G401 (cell line): ENCODE results near the gene AGAP1. TPM values are rescaled to one million over a fixed set of nuclear protein-coding genes. Genes with fewer than 3 reads are reported as not detected.

Experiments used
- DNase-seq: peaks from one replicate; pipeline ENCODE4 v3.0.0-alpha.2; 2015; ENCODE audit warnings: low spot score
- in situ Hi-C: cut with HindIII; loops from 2 replicates; pipeline ENCODE4 v1.10.0; 2016; ENCODE audit warnings: low sequenced_read_pairs, mixed read lengths
- total RNA-seq: library from RNA; depleted of rRNA; stranded (reverse); fragments of >200 nt; shearing (Covaris generic); gene quantifications from 2 replicates; pipeline ENCODE4 v1.2.3, GENCODE V29; 2014

Gene AGAP1
- total RNA-seq, 1 experiment from 2014 or later, result 14.4 TPM

GRCh38 chr2:236015171-236015570 is 521.3 kb downstream of the AGAP1 start:
- in situ Hi-C loops, result no loop called here
- DNase-seq, result no peak

DNA sequence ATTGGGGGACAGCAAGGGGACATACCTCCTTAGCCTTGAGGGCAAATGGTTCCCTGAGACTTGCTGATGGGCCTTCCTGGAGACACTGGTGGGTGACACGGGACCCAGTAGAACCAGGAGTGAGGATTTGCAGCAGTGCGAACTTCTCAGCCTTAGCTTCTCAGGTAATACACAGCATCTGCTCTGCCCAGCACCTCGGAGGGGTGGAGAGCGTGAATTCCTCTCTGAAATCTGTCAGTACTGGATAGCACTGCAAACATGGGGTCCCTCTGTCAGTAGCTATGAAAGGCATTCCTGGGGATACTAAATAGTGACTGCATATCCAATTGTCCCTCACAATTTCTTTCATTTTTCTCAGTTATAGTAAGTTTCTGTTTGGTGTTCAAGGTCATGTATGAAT is 522.7 kb downstream of the AGAP1 start:
- in situ Hi-C loops, result no loop called here
- DNase-seq, result no peak

- no peak for DNase-seq
- in situ Hi-C loops, result no loop called here
These were observed 523.6 kb downstream of the AGAP1 start for GRCh38 chr2:236017446-236017845.

DNA sequence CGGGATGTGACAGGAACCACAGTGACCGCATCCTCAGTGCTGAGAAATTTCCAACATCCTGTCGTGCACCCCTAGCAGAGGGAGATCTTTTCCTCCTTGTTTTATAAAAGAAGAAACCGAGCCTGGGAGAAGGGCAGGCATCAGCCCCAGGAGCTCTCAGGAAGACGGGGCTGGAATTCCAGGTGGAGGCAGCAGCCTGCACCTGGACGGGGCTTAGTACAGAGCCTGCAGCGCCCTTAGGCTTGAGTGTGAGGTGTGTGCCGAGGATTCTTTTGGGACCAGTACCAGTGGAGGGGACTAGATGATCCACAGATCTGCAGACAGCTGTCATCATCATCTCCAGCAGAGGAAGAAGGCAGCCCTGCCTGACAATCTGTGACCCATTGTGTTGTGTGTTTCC is 525.6 kb downstream of the AGAP1 start:
- in situ Hi-C loops, result no loop called here

DNA sequence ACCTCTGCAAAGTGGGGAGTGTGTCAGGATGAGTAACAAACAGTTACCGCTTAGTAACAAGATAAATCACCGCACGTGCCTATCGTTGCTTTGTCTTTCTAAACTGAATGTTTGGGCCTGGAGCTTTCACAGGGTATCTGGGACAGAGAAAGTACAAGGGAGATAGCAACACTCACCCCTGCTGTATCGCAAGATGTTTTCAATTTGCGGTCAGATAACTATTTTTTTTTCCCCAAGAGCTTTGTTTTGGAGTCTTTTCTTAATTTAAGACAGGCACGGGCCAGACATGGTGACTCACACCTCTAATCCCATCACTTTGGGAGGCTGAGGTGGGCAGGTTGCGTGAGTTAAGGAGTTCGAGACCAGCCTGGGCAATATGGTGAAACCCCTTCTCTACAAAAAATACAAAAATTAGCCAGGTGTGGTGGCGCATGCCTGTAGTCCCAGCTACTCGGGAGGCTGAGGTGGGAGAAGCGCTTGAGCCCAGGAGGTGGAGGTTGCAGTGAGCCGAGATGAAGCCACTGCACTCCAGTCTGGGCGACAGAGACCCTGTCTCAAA is 527.7 kb downstream of the AGAP1 start:
- no peak for DNase-seq
- in situ Hi-C loops, result no loop called here

More for the DNA sequence above, 525.6 kb downstream of the AGAP1 start:
- DNase-seq, result no peak

GRCh38 chr2:236022128-236022527 is 528.3 kb downstream of the AGAP1 start:
- in situ Hi-C loops, result no loop called here
- DNase-seq, result no peak

GRCh38 chr2:236025892-236026291 is 532.0 kb downstream of the AGAP1 start:
- DNase-seq, result no peak
- in situ Hi-C loops, result no loop called here

- DNase-seq, result no peak
- in situ Hi-C loops, result no loop called here
These were observed 533.0 kb downstream of the AGAP1 start for GRCh38 chr2:236026841-236027240.

DNA sequence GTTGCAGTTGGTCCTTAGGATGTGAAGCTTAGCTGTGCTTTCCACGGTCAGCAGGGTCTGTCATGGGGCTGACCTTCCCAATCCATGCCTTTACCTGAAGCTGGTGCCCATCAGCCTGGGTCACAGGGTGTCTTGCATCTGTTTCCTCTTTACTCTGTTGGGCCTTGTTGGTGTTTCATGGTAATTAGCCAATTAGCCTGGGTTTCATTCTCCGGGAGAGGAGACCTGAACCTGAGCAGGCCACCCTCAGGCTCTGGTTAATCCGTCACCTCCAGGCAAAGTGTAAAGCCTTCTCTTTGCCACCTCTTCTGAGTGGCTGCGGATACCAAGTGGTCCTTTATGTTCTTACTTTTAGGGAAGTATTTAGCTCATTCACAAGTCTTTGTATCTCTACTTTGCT is 534.2 kb downstream of the AGAP1 start:
- in situ Hi-C loops, result no loop called here
- DNase-seq, result no peak

- in situ Hi-C loops, result no loop called here
- DNase-seq, result no peak
These were observed 539.6 kb downstream of the AGAP1 start for GRCh38 chr2:236033462-236033861.

- no peak for DNase-seq
- in situ Hi-C loops, result no loop called here
These were observed 541.1 kb downstream of the AGAP1 start for GRCh38 chr2:236034974-236035373.

- in situ Hi-C loops, result no loop called here
These were observed 542.2 kb downstream of the AGAP1 start for GRCh38 chr2:236036045-236036444.

DNA sequence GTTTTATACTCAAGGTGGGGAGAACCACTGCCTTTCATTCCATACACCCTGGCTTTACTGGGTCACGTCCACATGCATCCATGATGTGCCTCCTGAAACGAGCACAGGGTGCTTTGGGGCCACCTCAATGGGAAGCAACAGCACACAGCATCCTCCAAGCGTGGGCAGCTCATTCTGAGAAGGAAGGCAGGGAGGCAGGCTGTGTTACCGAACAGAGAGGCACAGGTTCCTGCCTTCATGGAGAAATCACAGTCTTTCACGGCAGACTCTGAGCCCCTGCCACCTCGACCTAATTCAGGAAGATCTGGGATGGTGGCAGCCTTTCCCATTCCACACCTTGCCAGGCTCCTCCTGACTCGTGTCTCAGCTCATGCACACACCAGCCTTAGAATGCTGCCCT is 544.3 kb downstream of the AGAP1 start:
- in situ Hi-C loops, result no loop called here
- DNase-seq, result no peak

More at GRCh38 chr2:236036045-236036444, 542.2 kb downstream of the AGAP1 start:
- DNase-seq, result no peak

GRCh38 chr2:236040600-236041328 is 546.9 kb downstream of the AGAP1 start:
- in situ Hi-C loops, result no loop called here
- DNase-seq, result no peak

- DNase-seq, result no peak
- in situ Hi-C loops, result no loop called here
These were observed 547.8 kb downstream of the AGAP1 start for GRCh38 chr2:236041616-236042015.

DNA sequence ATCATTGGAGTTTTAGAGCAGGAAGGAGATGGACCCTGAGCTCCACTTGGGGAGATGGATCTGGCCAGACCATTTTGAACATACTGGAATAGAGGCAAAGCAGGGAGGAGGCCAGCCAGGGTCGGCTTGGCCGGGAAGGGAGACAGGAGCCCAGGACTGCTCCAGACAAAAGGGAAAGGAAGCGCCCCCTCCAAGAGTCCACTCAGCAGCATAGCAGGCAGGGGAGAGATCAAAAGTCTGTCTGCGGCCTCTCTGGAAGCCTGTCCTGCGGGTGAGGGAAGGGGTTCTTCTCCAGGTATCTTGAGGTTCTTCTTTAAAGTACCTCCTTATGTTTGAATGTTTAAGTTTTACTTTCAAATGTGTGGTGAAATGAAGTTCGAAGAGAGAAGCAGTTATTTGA is 548.2 kb downstream of the AGAP1 start:
- in situ Hi-C loops, result no loop called here

GRCh38 chr2:236044191-236044590 is 550.3 kb downstream of the AGAP1 start:
- in situ Hi-C loops, result no loop called here
- DNase-seq, result no peak

More for the DNA sequence above, 548.2 kb downstream of the AGAP1 start:
- no peak for DNase-seq

- in situ Hi-C loops, result no loop called here
These were observed 551.7 kb downstream of the AGAP1 start for GRCh38 chr2:236045251-236046235.

DNA sequence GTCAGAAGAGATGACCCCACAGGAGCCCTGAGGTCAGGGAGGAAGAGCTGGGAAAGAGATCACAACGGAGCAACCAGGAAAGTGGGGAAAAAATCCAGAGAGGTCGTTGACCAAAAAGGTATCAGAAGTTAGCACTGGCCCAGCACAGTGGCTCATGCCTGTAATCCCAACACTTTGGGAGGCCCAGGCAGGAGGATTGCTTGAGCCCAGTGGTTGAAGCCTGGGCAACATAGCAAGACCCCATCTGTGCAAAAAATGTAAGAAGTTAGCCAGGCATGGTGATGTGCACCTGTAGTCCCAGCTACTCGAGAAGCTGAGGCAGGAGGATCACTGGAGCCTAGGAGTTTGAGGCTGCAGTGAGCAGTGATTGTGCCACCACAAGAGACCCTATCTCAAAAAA is 552.9 kb downstream of the AGAP1 start:
- in situ Hi-C loops, result no loop called here

More at GRCh38 chr2:236045251-236046235, 551.7 kb downstream of the AGAP1 start:
- DNase-seq, result no peak

GRCh38 chr2:236047176-236047575 is 553.3 kb downstream of the AGAP1 start:
- in situ Hi-C loops, result no loop called here
- DNase-seq, result no peak

More for the DNA sequence above, 552.9 kb downstream of the AGAP1 start:
- no peak for DNase-seq
